ENCODE data around the gene PDLIM3. TPM values are rescaled to one million over a fixed set of nuclear protein-coding genes. Genes with fewer than 3 reads are reported as not detected.

PDLIM3 gene
- polyA plus RNA-seq, 1 of the 3 experiments (the other 2 are of a cell fraction) = 0.08 TPM

DNA sequence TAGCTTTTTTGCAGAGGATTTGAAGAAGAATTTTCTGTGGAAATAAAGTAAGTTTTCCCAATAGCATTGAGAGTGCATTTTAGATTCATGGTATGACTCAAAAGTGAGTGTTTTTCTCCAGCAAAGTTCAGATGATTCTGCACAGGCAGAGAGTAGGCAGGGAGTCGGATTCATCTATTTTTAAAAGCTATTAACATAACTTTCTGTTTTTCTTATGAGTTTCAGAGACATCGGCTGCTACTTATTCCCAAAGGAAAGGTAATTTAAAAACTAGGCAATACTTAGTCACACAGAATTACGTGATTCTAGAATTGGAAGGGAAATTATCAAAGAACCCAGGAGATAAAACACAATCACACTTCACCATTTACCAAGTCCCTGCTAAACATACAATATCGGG is 68.2 kb downstream of the PDLIM3 start:
- peaks cover 0 to 5% of the 10 kb centered on the region in 2 experiments; a peak in 2 of 4 replicates for H3K4me1 ChIP-seq (ENCODE audit: control insufficient read depth in 1 of 2, insufficient read depth in 2 of 2, low read depth in 1 of 2, low read length in 1 of 2)
- H3K79me2 ChIP-seq (ENCODE audit: insufficient read depth) = no peaks in the 10 kb centered on the region
- POLR2A ChIA-PET = no interaction called here
- H3K27me3 ChIP-seq (ENCODE audit: insufficient read depth) = no peaks in the 10 kb centered on the region
- DNase-seq = no peak
- H3F3A ChIP-seq (replicated peaks; ENCODE audit: insufficient read depth) = peaks cover 10% of the 10 kb centered on the region
- H4K20me1 ChIP-seq (ENCODE audit: insufficient read depth) = no peaks in the 10 kb centered on the region
- H3K4me3 ChIP-seq (ENCODE audit: low read depth in 2 of 2, low read length in 1 of 2) = peak overlapping the region in 1 of 2 experiments; percentile 43; a peak in 2 of 4 replicates
- TF ChIP-seq, protein P1, sequence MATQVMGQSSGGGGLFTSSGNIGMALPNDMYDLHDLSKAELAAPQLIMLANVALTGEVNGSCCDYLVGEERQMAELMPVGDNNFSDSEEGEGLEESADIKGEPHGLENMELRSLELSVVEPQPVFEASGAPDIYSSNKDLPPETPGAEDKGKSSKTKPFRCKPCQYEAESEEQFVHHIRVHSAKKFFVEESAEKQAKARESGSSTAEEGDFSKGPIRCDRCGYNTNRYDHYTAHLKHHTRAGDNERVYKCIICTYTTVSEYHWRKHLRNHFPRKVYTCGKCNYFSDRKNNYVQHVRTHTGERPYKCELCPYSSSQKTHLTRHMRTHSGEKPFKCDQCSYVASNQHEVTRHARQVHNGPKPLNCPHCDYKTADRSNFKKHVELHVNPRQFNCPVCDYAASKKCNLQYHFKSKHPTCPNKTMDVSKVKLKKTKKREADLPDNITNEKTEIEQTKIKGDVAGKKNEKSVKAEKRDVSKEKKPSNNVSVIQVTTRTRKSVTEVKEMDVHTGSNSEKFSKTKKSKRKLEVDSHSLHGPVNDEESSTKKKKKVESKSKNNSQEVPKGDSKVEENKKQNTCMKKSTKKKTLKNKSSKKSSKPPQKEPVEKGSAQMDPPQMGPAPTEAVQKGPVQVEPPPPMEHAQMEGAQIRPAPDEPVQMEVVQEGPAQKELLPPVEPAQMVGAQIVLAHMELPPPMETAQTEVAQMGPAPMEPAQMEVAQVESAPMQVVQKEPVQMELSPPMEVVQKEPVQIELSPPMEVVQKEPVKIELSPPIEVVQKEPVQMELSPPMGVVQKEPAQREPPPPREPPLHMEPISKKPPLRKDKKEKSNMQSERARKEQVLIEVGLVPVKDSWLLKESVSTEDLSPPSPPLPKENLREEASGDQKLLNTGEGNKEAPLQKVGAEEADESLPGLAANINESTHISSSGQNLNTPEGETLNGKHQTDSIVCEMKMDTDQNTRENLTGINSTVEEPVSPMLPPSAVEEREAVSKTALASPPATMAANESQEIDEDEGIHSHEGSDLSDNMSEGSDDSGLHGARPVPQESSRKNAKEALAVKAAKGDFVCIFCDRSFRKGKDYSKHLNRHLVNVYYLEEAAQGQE (IDR thresholded peaks at IDR 0.05; ENCODE audit: low read depth, low read length) = no peak
- TF ChIP-seq RFX5 (IDR thresholded peaks at IDR 0.05; ENCODE audit: low read length) = no peak
- no peak for TF ChIP-seq ELF1 (IDR thresholded peaks at IDR 0.05)
- no peak for TF ChIP-seq GATA2 (CRISPR knock-in tag; IDR thresholded peaks at IDR 0.05)
- no peak for TF ChIP-seq JUND (IDR thresholded peaks at IDR 0.05)
- TF ChIP-seq, protein P2, sequence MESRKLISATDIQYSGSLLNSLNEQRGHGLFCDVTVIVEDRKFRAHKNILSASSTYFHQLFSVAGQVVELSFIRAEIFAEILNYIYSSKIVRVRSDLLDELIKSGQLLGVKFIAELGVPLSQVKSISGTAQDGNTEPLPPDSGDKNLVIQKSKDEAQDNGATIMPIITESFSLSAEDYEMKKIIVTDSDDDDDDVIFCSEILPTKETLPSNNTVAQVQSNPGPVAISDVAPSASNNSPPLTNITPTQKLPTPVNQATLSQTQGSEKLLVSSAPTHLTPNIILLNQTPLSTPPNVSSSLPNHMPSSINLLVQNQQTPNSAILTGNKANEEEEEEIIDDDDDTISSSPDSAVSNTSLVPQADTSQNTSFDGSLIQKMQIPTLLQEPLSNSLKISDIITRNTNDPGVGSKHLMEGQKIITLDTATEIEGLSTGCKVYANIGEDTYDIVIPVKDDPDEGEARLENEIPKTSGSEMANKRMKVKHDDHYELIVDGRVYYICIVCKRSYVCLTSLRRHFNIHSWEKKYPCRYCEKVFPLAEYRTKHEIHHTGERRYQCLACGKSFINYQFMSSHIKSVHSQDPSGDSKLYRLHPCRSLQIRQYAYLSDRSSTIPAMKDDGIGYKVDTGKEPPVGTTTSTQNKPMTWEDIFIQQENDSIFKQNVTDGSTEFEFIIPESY (IDR thresholded peaks at IDR 0.05; ENCODE audit: borderline replicate concordance, low read depth) = no peak
- TF ChIP-seq CHD2 (IDR thresholded peaks at IDR 0.05; ENCODE audit: low read length, partially characterized antibody) = no peak
- no peak for TF ChIP-seq YY1 (IDR thresholded peaks at IDR 0.05; ENCODE audit: low read depth)
- no peak for TF ChIP-seq EP300 (IDR thresholded peaks at IDR 0.05; ENCODE audit: borderline replicate concordance in 1 of 2, low read depth in 1 of 2, low read length in 1 of 2)
- TF ChIP-seq SMC3 (IDR thresholded peaks at IDR 0.05; ENCODE audit: low read depth, low read length) = no peak
- no peak for TF ChIP-seq MAX (IDR thresholded peaks at IDR 0.05; ENCODE audit: low read depth)
- no peak for TF ChIP-seq TAF1 (IDR thresholded peaks at IDR 0.05; ENCODE audit: borderline replicate concordance, low read depth, low read length)
- no peak for TF ChIP-seq EZH2phosphoT487 (IDR thresholded peaks at IDR 0.05; ENCODE audit: borderline replicate concordance, low read depth)
- TF ChIP-seq POLR2AphosphoS5 (IDR thresholded peaks at IDR 0.05; ENCODE audit: low read depth, low read length) = no peak
- no peaks in the 10 kb centered on the region for H3K36me3 ChIP-seq (replicated peaks in 1 of 2; ENCODE audit: control insufficient read depth in 1 of 2, insufficient read depth in 2 of 2, low read length in 1 of 2)
- WGBS (ENCODE audit: low lambda C conversion rate) = 61% methylated on average over 4 of the region's 4 CpGs
- peak overlapping the region; percentile 81; the same call in 1 of the 2 replicates for H2AFZ ChIP-seq (ENCODE audit: low read depth)
- no peaks in the 10 kb centered on the region for H3K9me2 ChIP-seq
- H3K27ac ChIP-seq (ENCODE audit: low read depth in 2 of 2, low read length in 1 of 2) = peak overlapping the region in 1 of 2 experiments; percentile 53; a peak in 2 of 4 replicates
- CTCF ChIA-PET = interaction anchor here (0.7 to 1.2 kb wide), 4 partner anchors 69 to 571 kb away, joined by 3 to 6 read pairs (median 4); no protein-coding TSS in a partner anchor
- no peak overlapping the region for H3K9ac ChIP-seq
- H3K4me2 ChIP-seq = peak overlapping the region; percentile 69
- H3K9me3 ChIP-seq = no peaks in the 10 kb centered on the region
